ENCODE results near the gene VWA5A. TPM values are rescaled to one million over a fixed set of nuclear protein-coding genes. Genes with fewer than 3 reads are reported as not detected.

The VWA5A gene
- polyA plus RNA-seq, 1 experiment = 7.1 TPM

DNA sequence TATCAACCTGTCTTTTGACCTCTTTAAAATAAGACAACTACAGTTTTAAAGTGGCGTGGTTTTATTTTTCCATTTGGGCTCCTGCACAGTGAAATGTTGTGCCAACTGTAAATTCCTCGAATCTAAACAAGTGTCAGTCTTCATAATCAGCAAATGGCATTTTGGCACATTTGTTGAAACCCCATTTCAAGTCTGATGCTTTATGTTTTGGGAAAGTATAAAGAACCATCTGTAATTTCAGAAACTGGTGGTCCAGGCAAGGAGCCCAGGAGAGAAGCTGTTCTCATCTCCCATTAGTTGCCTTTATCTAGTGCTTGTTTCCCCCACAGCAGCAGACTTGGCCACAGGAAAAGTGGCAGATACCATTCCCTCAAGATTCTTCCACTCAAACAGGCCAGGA, 32.7 kb downstream of the VWA5A start:
- POLR2A ChIA-PET = no interaction called here
- Histone ChIP-seq H3K36me3 (ENCODE audit: control insufficient read depth, insufficient read depth, low read length) (no peaks in the 10 kb centered on the region), H3K27me3 (ENCODE audit: control insufficient read depth, insufficient read depth, low read length) (no peaks in the 10 kb centered on the region), H3K4me3 (ENCODE audit: low read depth, low read length) (no peak overlapping the region)
- no peak for DNase-seq (ENCODE audit: low read depth)
- TF ChIP-seq CTCF (IDR thresholded peaks at IDR 0.05; ENCODE audit: insufficient read depth, low read depth, low read length) = no peak
- CTCF ChIA-PET = interaction anchor here (0.6 to 0.9 kb wide), 2 partner anchors 15 to 111 kb away, joined by 3 to 4 read pairs; no protein-coding TSS in a partner anchor

DNA sequence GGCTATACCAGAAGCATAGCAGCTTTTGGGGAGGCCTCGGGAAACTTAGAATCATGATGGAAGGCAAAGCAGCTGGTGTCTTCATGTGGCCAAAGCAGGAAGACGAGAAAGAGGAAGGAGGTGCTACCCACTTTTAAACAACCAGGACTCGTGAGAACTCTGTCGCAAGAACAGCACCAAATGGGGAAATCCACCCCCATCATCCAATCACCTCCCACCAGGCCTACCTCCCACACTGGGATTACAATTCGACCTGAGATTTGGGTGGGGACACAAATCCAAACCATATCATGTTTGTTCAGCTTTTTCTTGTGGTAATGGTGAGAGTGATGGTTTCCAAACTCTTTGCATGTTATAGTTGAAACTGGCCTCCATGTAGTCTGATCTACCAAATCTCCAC, 35.4 kb downstream of the VWA5A start:
- no peaks in the 10 kb centered on the region for H3K36me3 ChIP-seq (ENCODE audit: control insufficient read depth, insufficient read depth, low read length)
- no peak for TF ChIP-seq CTCF (IDR thresholded peaks at IDR 0.05; ENCODE audit: insufficient read depth, low read depth, low read length)
- H3K4me3 ChIP-seq (ENCODE audit: low read depth, low read length) = no peak overlapping the region
- CTCF ChIA-PET = interaction anchor here (1.3 kb wide), 1 partner anchor 18 kb away, joined by 3 read pairs; no protein-coding TSS in a partner anchor
- POLR2A ChIA-PET = no interaction called here
- DNase-seq (ENCODE audit: low read depth) = no peak
- H3K27me3 ChIP-seq (ENCODE audit: control insufficient read depth, insufficient read depth, low read length) = no peaks in the 10 kb centered on the region

DNA sequence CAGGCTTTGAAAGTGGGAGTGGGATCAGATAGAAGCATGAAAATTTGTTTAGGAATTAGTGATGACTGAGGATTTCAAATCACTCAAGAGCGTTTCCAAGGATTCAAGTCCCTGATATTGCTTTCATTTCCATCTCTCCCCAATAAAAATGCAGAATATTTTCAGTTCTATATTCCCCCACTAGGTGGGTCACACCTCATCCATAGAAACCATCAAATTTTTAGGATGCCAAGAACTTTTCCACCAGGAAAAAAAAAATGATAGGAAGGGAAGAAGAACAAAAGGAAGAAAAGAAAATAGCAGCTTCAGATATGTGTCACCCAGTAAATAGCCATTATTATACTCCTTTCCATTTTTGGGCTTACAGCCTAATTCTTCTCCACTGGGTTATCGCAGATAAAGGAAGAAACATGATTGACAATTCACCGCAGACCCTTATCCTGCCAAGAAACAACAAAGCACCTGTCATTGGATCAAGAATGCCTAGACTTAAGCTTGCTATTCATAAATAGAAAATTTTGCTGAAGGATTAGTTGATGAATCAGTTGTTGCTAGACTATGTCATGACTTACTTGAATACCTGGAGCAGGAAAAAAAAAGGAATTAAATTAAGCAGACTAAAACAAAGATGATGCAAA, 37.6 kb downstream of the VWA5A start:
- no peaks in the 10 kb centered on the region for H3K36me3 ChIP-seq (ENCODE audit: control insufficient read depth, insufficient read depth, low read length)
- H3K27me3 ChIP-seq (ENCODE audit: control insufficient read depth, insufficient read depth, low read length) = no peaks in the 10 kb centered on the region
- no peak for DNase-seq (ENCODE audit: low read depth)
- CTCF ChIA-PET = no interaction called here
- POLR2A ChIA-PET = no interaction called here
- TF ChIP-seq CTCF (IDR thresholded peaks at IDR 0.05; ENCODE audit: insufficient read depth, low read depth, low read length) = no peak
- no peak overlapping the region for H3K4me3 ChIP-seq (ENCODE audit: low read depth, low read length)

DNA sequence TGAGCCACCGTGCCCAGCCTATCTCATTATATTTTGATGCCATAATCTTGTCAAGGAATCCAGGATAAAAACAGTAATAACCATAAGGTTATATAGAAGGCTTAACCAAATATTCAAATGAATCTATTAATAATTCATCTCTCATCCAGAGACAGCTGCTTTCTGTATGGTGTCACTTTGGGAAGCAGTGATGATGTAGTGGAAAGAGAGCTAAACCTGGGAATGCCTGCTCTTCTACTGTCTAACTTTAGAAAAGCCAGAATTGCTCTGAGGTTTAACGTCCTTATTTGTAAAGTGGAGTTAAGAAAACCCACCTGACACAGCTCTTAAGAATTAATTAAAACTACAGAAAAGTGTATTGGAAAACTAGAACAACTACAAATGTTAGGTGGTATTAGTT, 38.6 kb downstream of the VWA5A start:
- CTCF ChIA-PET = no interaction called here
- DNase-seq (ENCODE audit: low read depth) = no peak
- Histone ChIP-seq H3K4me3 (ENCODE audit: low read depth, low read length) (no peak overlapping the region), H3K36me3 (ENCODE audit: control insufficient read depth, insufficient read depth, low read length) (no peaks in the 10 kb centered on the region), H3K27me3 (ENCODE audit: control insufficient read depth, insufficient read depth, low read length) (no peaks in the 10 kb centered on the region)
- POLR2A ChIA-PET = no interaction called here
- no peak for TF ChIP-seq CTCF (IDR thresholded peaks at IDR 0.05; ENCODE audit: insufficient read depth, low read depth, low read length)

- POLR2A ChIA-PET = no interaction called here
Measured at GRCh38 chr11:124159481-124159880, 44.2 kb downstream of the VWA5A start.

More at GRCh38 chr11:124159481-124159880, 44.2 kb downstream of the VWA5A start:
- CTCF ChIA-PET = no interaction called here
- no peak for TF ChIP-seq CTCF (IDR thresholded peaks at IDR 0.05; ENCODE audit: insufficient read depth, low read depth, low read length)
- H3K36me3 ChIP-seq (ENCODE audit: control insufficient read depth, insufficient read depth, low read length) = no peaks in the 10 kb centered on the region
- no peak overlapping the region for H3K4me3 ChIP-seq (ENCODE audit: low read depth, low read length)
- no peaks in the 10 kb centered on the region for H3K27me3 ChIP-seq (ENCODE audit: control insufficient read depth, insufficient read depth, low read length)
- no peak for DNase-seq (ENCODE audit: low read depth)
